GM12865 (cell line): Measurements from ENCODE around the gene MRPL4.
"Not testable (repeated sequence)": the region's sequence is repeated elsewhere in the genome, so short reads cannot be mapped to it uniquely, and the experiment has no call there.

Source experiments
- DNase-seq: peaks from one replicate; pipeline ENCODE4 v3.0.0; 2010; ENCODE audit warnings: low read depth
- H3K4me3 ChIP-seq: 2 replicates; pipeline ENCODE4 v1.5.1; 2011; ENCODE audit warnings: mild to moderate bottlenecking, low read depth, low read length, control low read depth
- TF ChIP-seq, protein P1 (sequence below): IDR thresholded peaks from 2 replicates; pipeline ENCODE4 v1.5.1; 2011; ENCODE audit warnings: low read length, control low read depth, low read depth, inconsistent platforms; ENCODE audit not compliant: insufficient read depth; ENCODE audit errors: missing control alignments

Gene MRPL4

DNA sequence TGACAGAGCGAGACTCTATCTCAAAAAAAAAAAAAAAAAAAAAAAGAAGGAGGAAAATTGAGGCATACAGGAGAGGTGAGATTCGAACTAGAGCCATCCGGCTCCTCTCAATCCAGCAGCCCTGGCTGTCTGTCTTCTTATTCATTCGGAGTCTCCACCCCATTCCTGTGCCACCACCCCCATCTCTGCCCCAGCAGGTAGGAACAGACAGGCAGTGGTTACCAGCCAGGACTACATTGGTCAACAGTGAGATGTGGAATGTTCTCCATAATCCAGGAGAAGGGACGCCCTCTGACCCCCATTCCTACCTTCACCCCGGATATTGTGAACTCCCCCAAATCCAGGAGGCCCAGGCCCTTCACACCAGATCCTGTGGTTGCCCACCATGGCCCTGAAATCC, 14.3 kb upstream of the MRPL4 start:
- DNase-seq = no peak
- H3K4me3 ChIP-seq = no peak overlapping the region
- TF ChIP-seq, protein P1, sequence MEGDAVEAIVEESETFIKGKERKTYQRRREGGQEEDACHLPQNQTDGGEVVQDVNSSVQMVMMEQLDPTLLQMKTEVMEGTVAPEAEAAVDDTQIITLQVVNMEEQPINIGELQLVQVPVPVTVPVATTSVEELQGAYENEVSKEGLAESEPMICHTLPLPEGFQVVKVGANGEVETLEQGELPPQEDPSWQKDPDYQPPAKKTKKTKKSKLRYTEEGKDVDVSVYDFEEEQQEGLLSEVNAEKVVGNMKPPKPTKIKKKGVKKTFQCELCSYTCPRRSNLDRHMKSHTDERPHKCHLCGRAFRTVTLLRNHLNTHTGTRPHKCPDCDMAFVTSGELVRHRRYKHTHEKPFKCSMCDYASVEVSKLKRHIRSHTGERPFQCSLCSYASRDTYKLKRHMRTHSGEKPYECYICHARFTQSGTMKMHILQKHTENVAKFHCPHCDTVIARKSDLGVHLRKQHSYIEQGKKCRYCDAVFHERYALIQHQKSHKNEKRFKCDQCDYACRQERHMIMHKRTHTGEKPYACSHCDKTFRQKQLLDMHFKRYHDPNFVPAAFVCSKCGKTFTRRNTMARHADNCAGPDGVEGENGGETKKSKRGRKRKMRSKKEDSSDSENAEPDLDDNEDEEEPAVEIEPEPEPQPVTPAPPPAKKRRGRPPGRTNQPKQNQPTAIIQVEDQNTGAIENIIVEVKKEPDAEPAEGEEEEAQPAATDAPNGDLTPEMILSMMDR = no peak

DNA sequence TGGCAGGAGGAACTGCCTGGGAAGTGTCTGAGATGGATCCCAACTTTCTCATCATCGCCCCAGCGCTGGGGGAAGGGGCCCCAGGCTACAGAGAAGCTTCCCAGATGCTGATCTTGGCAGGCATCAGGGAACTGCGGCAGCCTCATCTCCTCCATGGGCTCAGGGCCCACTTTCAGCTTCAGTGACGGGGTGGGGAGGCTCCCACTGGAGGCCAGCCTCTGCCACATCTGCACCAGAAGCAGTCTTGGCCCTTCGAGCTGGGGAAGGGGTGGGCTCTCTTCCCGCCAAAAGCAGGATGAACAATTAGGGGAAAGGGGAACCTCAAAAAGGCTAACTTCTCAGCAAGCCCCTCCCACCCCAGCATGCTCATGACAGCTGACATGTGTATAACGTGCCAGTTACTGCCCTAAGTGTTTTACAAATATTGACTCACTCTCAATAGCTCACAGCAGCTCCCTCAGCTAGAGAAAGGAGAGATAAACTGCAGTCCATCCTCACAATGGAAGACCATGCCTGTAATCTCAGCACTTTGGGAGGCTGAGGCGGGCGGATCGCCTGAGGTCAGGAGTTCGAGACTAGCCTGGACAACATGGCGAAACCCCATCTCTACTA, 13.7 kb upstream of the MRPL4 start:
- TF ChIP-seq, protein P1 = no peak
- DNase-seq = peak; percentile 50
- no peak overlapping the region for H3K4me3 ChIP-seq

DNA sequence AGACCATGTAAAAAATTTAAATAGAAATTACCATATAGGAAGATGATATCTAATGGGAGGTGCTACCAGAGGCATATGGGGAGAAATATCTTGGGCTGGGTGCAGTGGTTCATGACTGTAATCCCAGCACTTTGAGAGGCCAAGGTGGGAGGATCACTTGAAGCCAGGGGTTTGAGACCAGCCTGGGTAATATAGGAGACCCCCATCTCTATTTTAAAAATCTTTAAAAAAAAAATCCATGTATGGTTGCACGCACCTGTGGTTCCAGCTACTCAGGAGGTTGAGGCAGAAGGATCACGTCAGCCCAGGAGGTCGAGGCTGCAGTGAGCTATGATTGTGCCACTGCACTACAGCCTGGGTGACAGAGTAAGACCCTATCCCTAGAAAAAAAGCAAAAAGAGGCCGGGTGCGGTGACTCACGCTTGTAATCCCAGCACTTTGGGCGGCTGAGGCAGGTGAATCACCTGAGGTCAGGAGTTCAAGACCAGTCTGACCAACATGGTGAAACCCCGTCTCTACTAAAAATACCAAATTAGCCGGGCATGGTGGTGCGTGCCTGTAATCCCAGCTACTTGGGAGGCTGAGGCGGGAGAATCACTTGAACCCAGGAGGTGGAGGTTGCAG, 10.1 kb upstream of the MRPL4 start:
- not testable (repeated sequence) for DNase-seq, H3K4me3 ChIP-seq

DNA sequence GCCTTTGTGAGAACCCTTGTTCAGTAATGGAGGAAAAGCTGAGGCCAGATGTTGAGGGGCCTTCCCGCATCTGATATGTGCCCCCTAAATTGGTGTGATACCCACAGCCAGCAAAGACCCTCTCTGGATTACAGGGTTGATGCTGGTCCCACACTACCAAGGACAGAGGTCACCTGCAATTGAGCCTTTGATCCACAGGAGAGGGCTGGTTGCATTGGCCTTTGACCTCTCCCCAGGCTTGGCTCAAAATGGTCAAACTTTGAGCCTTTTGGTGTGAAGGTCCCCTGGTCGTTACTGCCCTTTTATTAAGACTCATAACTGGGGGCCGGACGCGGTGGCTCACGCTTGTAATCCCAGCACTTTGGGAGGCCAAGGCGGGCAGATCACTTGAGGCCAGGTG, 8.4 kb upstream of the MRPL4 start:
- H3K4me3 ChIP-seq = no peak overlapping the region
- TF ChIP-seq, protein P1 = no peak
- DNase-seq = no peak

DNA sequence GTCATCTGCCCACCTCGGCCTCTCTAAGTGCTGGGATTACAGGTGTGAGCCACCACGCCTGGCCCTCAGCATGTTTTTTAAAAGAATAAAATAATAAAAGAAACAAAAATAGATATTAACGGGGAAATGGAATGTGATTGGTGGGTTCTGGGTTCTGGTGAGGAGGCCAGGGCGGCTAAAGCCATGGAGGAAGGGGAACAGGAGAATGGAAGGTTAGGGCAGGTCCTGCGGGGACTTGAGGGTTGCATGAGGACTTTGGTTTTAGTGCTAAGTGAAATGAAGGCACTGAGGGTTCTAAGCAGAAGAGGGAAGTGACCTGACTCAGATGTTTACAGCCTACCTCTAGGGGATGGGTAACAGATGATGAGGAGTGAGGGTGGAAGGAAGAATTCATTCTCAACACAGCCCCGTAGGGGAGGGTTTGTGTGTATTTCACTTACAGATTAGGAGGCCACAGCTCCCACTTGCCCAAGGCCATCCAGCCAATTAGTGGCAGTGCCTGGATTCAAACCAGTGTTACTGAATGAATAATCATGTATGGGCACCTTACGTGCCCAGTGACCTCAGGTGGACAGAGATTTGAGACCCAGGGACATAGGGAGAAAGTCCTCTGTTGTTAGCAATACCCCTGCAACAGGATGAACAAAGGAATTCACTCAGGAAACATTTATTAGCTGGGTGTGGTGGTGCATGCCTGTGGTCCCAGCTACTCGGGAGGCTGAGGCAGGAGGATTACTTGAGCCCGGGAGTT, 6.7 kb upstream of the MRPL4 start:
- H3K4me3 ChIP-seq = no peak overlapping the region
- TF ChIP-seq, protein P1 = no peak
- DNase-seq = peak; percentile 56

DNA sequence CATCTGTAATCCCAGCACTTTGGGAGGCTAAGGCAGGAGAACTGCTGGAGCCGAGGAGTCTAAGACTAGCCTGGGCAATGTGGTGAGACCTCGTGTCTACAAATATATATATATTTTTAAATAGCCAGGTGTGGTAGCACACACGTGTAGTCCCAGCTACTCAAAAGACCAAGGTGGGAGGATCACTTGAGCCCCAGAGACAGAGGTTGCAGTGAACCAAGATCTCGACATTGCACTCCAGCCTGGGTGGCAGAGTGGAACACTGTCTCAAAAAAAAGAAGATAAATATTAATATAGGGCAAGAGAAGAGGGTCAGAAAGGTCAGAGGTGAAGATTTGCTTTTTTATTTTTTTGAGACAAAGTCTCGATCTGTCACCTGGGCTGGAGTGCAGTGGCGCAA, 5.5 kb upstream of the MRPL4 start:
- DNase-seq = no peak
- no peak overlapping the region for H3K4me3 ChIP-seq
- TF ChIP-seq, protein P1 = no peak

DNA sequence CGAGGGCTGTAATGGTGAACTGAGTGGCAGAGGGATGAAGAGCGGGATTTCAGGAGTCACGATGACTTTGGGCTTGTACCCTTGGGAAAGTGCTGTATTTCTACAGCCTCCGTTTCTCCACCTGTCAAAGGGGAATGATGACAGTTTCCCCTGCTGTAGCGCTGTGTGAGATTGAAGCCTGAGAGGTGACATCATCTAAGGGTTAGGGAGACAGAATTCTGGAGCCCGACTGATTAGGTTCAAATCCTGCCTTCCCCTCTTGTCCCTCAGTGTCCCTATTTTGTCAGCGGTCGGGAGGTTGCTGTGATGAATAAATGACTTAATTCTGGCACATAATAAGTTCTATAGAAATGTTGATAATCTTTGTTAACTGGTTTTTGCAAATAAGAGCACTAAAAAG, 693 bp downstream of the MRPL4 start:
- peak overlapping the region; percentile 83 for H3K4me3 ChIP-seq
- no peak for DNase-seq
- TF ChIP-seq, protein P1 = no peak
